GM12875 (cell line): Measurements from ENCODE around the gene BST1.
"Not testable (repeated sequence)": the region's sequence is repeated elsewhere in the genome, so short reads cannot be mapped to it uniquely, and the experiment has no call there.

Experiments
- H3K4me3 ChIP-seq: one replicate; pipeline ENCODE4 v1.5.1; 2011; ENCODE audit warnings: low read depth, low read length, control low read depth
- TF ChIP-seq, protein P1 (sequence below): IDR thresholded peaks from 2 replicates; pipeline ENCODE4 v1.5.1; 2011; ENCODE audit warnings: low read depth, mild to moderate bottlenecking, control low read depth, inconsistent platforms, low read length, moderate library complexity, borderline replicate concordance; ENCODE audit not compliant: insufficient read depth

BST1 gene

DNA sequence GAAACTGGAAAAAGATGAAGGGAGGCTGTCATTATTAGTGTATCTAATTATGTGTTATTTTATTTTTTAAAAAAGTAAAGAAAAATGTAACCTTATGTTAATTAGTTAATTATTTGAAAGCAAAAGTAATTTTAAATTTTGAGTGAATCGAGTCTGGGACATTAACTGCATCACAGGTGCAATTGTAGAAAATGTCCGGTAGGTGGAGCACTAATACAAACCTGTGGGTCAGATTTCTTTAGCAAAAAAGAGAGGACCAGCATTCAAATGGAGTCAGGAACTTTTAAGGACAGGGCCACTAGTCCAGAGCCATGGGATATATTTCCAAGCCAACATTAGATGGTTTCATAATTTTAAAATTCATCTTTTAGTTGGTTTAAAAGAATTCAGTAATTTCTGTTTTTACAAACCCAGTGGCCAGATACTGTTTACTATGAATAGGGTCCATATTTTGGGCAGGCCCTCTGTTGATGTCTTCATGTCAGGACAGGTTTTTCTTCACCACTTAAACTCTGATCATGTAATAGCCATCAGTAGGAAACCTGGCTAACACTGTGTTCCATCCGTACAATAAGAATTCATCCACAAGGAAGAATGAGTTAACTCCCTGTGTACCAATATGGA, 27.2 kb downstream of the BST1 start:
- TF ChIP-seq, protein P1, sequence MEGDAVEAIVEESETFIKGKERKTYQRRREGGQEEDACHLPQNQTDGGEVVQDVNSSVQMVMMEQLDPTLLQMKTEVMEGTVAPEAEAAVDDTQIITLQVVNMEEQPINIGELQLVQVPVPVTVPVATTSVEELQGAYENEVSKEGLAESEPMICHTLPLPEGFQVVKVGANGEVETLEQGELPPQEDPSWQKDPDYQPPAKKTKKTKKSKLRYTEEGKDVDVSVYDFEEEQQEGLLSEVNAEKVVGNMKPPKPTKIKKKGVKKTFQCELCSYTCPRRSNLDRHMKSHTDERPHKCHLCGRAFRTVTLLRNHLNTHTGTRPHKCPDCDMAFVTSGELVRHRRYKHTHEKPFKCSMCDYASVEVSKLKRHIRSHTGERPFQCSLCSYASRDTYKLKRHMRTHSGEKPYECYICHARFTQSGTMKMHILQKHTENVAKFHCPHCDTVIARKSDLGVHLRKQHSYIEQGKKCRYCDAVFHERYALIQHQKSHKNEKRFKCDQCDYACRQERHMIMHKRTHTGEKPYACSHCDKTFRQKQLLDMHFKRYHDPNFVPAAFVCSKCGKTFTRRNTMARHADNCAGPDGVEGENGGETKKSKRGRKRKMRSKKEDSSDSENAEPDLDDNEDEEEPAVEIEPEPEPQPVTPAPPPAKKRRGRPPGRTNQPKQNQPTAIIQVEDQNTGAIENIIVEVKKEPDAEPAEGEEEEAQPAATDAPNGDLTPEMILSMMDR: peak; percentile 36; the same call in 1 of the 2 replicates
- no peak overlapping the region for H3K4me3 ChIP-seq

DNA sequence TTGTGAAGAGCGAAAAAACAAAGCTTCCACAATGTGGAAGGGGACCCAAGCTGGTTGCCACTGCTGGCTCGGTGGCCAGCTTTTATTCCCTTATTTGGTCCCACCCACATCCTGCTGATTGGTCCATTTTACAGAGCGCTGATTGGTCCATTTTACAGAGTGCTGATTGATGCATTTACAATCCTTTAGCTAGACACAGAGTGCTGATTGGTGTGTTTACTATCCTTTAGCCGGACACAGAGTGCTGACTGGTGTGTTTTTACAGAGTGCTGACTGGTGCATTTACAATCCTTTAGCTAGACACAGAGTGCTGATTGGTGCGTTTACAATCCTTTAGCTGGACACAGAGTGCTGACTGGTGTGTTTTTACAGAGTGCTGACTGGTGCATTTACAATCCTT, 30.2 kb downstream of the BST1 start:
- not testable (repeated sequence) for H3K4me3 ChIP-seq

DNA sequence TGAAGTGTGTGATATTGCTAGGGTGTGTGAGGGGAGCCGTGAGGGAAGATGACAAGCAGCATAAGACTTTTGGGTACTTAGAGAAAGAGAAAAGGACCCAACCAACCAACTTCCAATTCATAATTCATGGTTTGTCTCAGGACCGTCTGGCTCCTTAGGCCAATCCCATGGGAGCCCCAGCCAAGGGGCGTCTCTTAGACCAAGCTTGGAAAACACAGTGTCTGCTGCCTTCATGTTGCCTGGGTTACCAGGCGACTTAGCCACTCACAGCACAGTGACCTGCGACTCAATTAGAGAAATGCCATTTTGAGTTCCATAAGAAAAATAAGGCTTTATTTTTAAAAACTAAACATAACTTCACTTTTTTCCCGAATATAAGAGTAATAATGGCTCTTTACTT, 32.7 kb downstream of the BST1 start:
- TF ChIP-seq, protein P1: no peak
- no peak overlapping the region for H3K4me3 ChIP-seq

DNA sequence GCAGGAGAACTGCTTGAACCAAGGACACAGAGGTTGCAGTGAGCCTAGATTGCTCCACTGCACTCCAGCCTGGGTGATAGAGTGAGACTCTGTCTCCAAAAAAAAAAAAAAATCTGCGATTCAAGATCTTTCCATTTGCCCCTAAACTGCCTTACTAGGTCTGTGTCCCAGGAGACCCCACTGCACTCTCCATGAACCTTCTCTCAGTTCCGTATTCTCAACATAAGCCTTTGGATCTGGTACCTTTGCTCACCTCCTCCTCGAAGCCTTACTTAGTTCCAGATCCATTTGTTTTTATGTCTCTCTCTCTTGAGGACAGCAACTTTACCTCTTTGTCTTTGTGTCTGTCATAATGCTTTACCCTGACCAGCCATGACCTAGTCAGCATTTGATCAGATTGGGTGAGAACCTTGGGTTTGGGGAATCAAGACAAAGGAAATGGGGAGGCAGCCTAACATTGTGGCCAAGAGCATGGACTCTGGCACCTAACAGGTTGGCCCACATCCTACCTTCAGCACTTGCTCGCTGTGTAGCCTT, 33.7 kb downstream of the BST1 start:
- TF ChIP-seq, protein P1: no peak

DNA sequence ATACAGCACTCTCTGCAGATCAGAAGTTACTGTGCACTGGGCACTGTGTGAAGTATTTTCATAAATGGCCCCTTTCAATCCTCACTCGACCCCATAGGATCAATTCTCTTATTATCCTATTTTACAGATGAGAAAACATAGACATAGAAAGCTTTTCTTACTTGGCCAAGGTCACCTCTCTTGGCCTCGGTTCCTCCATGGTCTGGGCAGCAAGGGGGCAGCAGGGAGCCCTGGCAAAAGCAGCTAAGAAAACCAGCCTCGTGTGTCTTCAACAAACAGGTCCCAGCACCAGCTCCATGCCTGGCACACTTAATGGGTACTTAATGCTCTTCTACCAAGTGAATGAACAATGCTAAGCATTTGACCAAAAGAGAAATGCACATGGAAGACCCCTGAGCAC, 34.4 kb downstream of the BST1 start:
- TF ChIP-seq, protein P1: no peak
- no peak overlapping the region for H3K4me3 ChIP-seq

More for the DNA sequence above, 33.7 kb downstream of the BST1 start:
- H3K4me3 ChIP-seq: no peak overlapping the region

DNA sequence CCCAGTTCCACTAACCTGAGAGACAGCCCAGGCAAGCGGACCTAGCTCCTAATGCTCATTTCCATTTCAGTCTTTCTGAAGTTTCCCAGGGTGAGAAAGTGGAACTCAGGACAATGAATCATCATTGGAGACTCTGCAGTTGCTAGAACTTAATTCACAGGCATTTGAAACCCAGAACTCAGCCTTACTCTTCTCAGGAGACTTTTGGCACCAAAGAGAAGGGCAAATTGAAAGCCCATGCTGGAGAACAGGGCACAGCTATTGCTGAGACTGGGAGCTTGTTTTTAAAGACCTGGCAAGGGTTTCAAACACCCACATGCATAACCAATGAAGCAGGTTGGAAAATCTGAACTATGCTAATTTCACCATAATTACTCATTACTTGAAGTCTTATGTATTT, 36.0 kb downstream of the BST1 start:
- TF ChIP-seq, protein P1: no peak

DNA sequence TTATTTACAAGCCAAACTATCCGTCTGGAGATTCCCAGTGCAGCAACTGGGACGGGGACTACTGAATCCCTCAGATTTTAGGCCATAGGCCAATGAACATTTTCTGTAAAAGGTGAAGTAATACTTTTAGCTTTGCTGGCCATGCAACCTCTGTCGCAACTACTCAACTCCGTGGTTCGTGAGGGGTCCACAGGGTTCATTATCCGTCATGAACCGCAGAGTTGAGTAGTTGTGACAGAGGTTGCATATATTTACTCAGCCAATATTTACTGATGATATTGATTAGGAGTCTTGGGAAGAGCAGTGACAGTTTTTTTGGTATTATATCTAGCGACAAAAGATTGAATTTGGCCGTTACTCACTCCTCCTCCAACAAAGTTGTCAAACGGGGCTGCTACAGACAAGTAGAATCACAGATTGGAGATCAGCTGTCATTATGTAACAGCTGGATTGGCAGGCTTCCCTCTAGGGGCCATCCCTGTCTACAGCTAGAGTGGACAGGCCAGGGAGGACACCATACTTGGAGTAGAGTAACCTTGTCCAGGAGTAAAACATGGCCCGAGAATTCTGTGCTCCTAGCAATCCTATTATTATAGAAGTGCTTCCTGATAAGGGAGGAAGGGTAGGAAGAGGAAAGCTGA, 38.0 kb downstream of the BST1 start:
- H3K4me3 ChIP-seq: no peak overlapping the region
- TF ChIP-seq, protein P1: no peak

More for the DNA sequence above, 36.0 kb downstream of the BST1 start:
- H3K4me3 ChIP-seq: no peak overlapping the region
